Measurements from ENCODE around the gene ANXA9. TPM values are rescaled to one million over a fixed set of nuclear protein-coding genes. Genes with fewer than 3 reads are reported as not detected.

Gene ANXA9
- total RNA-seq, 2 donors from 2014 or later: 0.15 to 0.44 TPM

DNA sequence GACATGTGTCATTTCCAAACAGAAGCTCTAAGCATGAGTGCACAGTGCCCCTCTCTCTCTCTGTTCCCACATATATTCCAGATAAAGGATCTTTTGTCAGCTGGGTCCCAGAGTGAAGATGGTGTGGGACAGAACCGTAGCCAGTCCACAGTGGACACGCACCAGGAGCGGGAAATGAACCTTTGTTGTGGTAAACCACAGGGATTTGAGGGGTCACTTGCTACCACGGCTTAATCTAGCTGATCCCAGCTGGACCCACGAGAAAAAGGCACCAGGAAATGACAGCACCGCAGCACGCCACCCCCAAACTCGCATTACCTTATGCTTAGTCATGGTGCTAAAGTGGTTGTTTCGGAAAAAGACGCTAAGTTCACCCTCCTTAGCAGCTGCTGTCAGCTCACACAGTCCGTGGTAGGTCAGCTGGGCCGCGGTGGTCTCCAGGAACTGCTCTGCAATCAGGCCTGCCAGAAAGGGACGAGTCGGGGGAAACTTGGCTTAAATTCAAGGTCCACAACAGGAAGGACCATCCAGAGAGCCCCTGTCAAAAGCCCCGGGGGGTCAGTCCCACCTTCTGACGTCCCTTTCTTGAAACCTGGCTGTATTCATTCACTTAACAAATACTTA, 17.1 kb downstream of the ANXA9 start:
- ATAC-seq (no peak), DNase-seq (no peak)
- intact Hi-C loops (cut with DNase I): no loop called here

DNA sequence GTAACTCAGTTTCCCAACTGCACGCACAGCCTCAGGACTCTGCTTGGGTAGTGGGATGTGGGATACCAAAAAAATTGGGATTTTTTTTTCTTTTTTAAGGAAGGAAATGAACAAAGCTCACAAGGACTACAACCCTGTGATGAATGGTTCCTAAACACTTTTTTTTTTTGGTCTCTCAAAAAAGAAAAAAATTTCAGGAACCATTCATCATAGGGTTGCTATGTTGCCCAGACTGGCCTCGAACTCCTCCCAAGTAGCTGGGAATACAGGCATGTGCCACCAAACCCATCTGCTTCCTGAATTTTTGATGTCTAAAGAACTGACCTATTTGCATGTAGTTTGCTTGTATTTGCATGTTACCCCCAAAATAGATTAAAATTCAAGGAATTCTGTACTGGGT, 17.8 kb downstream of the ANXA9 start:
- intact Hi-C loops (cut with DNase I): loop anchor here in 1 of 2 donors (10.0 kb wide), 1 partner anchor 55 kb away; the partner anchor contains the start of gene CDC42SE1
- no peak for DNase-seq
- no peak for ATAC-seq

DNA sequence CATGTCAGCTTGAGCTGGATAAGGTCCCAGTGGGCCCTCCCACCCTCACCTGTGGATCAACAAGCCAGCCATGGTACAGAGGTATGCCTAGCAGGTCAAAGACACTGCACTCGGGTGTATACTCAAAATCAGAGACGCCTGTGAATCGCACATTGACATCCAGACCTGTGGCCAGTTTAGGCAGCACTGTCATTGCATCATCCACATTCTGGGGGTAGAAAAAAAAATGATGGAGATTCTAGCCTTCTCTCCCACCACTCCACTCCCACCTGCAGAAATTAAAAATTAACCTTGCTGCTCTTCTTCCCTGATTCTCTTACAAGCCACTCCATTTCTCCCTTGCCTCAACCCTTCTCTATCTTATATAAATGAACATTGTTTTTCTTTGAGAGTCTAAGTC, 18.3 kb downstream of the ANXA9 start:
- intact Hi-C loops (cut with DNase I): loop anchor here in 1 of 2 donors (10.0 kb wide), 1 partner anchor 54 kb away; the partner anchor contains the start of gene CDC42SE1
- no peak for DNase-seq
- no peak for ATAC-seq

GRCh38 chr1:151001602-151002001, 19.5 kb downstream of the ANXA9 start:
- intact Hi-C loops (cut with DNase I): loop anchor here (2.0 to 10.0 kb wide), 2 partner anchors 21 to 53 kb away; partner anchors contain the start of gene CDC42SE1 (in 1 of the 2)
- no peak for DNase-seq
- ATAC-seq: no peak

DNA sequence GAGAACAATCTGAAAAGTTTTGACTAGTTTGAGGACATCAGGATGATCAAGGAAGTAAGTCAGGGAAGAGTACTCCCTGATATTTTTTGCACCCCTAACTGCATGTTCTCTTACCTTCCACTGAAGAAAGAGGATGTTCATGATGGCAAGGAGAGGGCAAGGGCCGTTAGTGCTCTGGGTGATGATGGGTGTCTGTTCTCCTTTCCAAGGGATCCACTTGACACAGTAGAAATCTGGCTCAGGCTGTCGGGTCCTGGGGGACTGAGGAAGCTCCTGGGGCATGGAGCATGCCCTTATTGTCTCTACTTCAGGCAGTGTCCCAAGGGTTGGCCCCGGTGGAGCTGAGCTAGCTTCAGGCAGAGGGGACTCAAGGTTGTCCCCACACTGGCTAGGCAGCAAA, 20.0 kb downstream of the ANXA9 start:
- ATAC-seq (no peak), DNase-seq (no peak)
- intact Hi-C loops (cut with DNase I): loop anchor here (2.0 to 10.0 kb wide), 2 partner anchors 21 to 53 kb away; partner anchors contain the start of gene CDC42SE1 (in 1 of the 2)

DNA sequence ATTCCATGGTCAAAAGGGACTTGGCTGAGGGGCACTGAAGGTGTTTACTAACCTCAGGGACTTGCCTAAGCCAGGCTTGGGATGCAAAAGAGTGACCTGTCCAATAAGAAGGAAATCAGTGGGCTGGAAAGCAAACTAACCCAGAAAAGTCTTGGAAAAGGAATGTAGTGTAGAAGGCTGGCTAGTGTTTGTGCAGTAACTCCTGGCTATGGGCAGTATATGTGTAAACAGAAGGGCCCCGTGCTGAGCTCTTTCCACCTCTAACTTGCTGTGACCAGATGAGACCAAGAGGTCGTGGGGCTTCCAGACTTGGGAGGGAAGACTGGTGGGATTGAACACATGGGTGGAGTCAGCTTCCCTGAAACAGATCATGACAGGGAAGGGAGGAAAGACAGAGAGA, 20.5 kb downstream of the ANXA9 start:
- no peak for DNase-seq
- no peak for ATAC-seq
- intact Hi-C loops (cut with DNase I): loop anchor here (2.0 to 10.0 kb wide), 2 partner anchors 22 to 52 kb away; partner anchors contain the start of gene CDC42SE1 (in 1 of the 2)

DNA sequence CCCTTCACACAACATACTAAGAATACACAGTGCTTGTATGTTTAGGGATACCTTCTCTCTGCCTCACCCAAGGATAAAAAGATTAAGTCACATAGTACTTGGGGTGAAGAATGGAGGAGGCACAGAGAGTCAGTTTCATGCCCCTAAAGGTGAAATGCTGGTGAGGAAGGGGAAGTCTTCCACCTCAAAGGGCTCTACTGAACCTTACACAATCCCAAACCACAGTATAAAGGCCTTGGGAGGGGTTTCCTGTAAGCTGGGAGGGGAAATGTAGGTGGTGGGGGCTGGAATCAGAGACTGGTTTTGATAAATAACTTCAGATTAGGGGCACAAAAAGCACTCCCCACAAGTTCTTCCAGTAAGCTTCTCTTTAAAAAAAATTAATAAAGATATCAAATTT, 21.1 kb downstream of the ANXA9 start:
- ATAC-seq (no peak), DNase-seq (no peak)
- intact Hi-C loops (cut with DNase I): loop anchor here (2.0 to 10.0 kb wide), 2 partner anchors 22 to 52 kb away; partner anchors contain the start of gene CDC42SE1 (in 1 of the 2)

- DNase-seq (no peak), ATAC-seq (no peak)
Measured at GRCh38 chr1:151005729-151006319, 23.7 kb downstream of the ANXA9 start.

GRCh38 chr1:151006327-151007052, 24.4 kb downstream of the ANXA9 start, which contains the start of gene MINDY1:
MINDY1 (minus strand) TSS chr1:151006902; CDS start chr1:151002617, 4,285 bp downstream.
- ATAC-seq: peak; percentile 79 to 82
- DNase-seq: peak; percentile 72
- intact Hi-C loops (cut with DNase I): loop anchor here in 1 of 2 donors (10.0 kb wide), 1 partner anchor 48 kb away; the partner anchor contains the start of gene CDC42SE1

More at GRCh38 chr1:151005729-151006319, 23.7 kb downstream of the ANXA9 start:
- intact Hi-C loops (cut with DNase I): loop anchor here in 1 of 2 donors (10.0 kb wide), 1 partner anchor 49 kb away; the partner anchor contains the start of gene CDC42SE1

- no peak for ATAC-seq
- intact Hi-C loops (cut with DNase I): loop anchor here in 1 of 2 donors (10.0 kb wide), 1 partner anchor 47 kb away; the partner anchor contains the start of gene CDC42SE1
- no peak for DNase-seq
Measured at GRCh38 chr1:151007853-151008243, 25.8 kb downstream of the ANXA9 start.

GRCh38 chr1:151008244-151009205, 26.4 kb downstream of the ANXA9 start, which contains the start of gene PRUNE1:
PRUNE1 (plus strand) TSS chr1:151008449; CDS start chr1:151008633, 184 bp downstream.
- peak; percentile 91 to 93 for ATAC-seq
- DNase-seq: peak; percentile 98
- intact Hi-C loops (cut with DNase I): loop anchor here in 1 of 2 donors (10.0 kb wide), 1 partner anchor 46 kb away; the partner anchor contains the start of gene CDC42SE1

DNA sequence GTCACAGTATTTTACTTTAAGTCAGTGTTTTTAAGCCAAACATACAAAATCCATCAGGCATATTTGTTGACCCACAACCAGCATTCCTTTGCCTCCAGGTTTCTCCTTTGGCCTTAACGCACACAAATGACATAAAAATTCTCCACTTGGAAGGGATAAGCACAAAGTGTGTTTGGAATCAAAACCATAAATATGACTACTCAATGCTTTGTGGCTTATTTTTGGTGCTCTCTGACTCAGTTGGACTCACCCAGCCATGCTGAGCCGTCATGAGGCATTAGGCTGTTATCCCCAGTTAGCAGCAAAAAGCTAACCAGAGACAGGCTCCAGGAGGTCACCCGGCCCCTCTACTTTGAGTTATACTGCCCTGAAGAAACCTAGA, 27.1 kb downstream of the ANXA9 start:
- ATAC-seq: no peak
- intact Hi-C loops (cut with DNase I): loop anchor here in 1 of 2 donors (10.0 kb wide), 1 partner anchor 46 kb away; the partner anchor contains the start of gene CDC42SE1
- no peak for DNase-seq

DNA sequence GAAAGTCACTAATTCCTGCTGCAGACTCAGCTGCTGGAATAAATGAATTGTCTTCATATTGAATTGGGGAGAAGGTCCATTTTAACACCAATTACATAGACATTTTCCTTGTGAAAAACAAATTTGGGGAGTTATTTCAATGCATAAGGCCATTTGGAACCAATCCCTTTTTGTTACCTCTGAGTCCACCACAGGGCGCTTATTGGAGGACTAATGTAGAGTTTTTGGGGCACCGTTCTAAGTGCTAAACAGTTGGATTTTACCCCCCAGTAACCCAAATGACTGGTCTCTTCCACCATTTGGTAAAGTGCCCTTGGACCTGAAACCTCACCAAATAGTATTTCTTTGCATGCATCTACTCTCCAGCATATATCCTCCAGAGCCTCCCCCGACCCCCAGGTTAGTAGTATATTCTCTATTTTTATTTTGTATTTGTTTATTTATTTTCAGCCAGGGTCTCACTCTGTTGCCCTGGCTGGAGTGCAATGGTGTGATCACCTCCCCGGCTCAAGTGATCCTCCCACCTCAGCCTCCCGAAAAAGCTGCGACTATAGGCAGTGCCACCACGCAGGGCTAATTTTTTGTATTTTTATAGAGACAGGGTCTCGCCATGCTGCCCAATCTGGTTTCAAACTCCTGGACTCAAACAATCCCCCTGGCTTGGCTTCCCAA, 27.7 kb downstream of the ANXA9 start:
- ATAC-seq: no peak
- no peak for DNase-seq
- intact Hi-C loops (cut with DNase I): loop anchor here in 1 of 2 donors (10.0 kb wide), 1 partner anchor 45 kb away; the partner anchor contains the start of gene CDC42SE1

DNA sequence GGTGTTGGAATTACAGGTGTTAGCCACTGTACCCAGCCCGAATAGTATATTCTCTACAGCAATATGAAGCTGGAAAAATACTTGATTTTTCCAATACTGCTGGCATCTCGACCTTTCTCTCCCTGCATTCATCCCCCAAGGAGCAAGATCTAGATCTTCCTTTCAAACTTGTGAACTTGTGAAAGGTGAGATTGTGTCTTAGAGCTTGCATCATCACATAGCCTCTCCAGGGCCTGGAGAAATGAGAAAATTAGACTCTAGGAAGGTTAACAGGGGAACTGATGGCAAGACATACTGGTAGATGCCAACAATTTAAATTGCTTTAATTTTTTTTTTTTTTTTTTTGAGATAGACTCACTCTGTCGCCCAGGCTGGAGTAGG, 28.2 kb downstream of the ANXA9 start:
- DNase-seq: no peak
- no peak for ATAC-seq
- intact Hi-C loops (cut with DNase I): no loop called here

GRCh38 chr1:151011154-151011850, 29.2 kb downstream of the ANXA9 start:
- DNase-seq (no peak), ATAC-seq (no peak)
- intact Hi-C loops (cut with DNase I): no loop called here

DNA sequence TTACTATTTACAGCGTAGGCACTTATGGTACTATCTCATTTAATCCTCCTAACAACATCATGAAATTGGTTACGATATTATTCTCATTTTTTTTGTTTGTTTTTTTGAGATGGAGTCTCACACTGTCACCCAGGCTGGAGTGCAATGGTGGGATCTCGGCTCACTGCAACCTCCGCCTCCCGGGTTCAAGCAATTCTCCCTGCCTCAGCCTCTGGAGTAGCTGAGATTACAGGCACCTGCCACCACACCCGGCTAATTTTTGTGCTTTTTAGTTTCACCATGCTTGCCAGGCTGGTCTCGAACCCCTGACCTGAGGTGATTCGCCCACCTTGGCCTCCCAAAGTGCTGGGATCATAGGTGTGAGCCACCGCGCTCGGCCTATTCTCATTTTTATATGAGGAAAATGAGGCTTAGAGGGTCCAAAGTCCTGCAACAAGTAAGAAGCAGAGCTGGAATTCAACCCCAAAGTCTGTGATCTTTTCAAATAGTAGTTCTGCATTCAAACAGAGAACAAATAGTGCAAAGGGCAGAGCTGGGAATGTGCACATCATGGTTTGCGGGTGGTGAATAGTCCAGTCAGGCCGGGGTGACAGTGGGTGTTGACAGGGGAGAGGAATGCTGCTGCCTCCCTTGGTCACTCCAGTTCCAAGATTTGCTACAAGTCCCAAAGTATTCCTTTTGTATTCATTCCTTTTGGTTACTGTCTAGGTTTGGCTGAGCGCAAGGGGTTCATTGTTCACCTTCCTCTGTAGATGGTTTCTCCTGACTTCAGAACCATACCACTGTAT, 30.8 kb downstream of the ANXA9 start:
- intact Hi-C loops (cut with DNase I): no loop called here
- DNase-seq: peak; percentile 30

More for the DNA sequence above, 30.8 kb downstream of the ANXA9 start:
- peak; percentile 44 to 71 for ATAC-seq

Data from left cardiac atrium (tissue), 4 donors.